ENCODE data around the gene ITPKC.

Gene ITPKC

GRCh38 chr19:40739871-40740703, 23.2 kb downstream of the ITPKC start:
- Histone ChIP-seq H3K4me2 (no peak overlapping the region), H3K4me3 (IDR thresholded peaks at IDR 0.05; ENCODE audit: insufficient read depth, low read depth, low read length) (no peak overlapping the region), H3K36me3 (ENCODE audit: insufficient read depth) (no peaks in the 10 kb centered on the region), H3K4me1 (ENCODE audit: low read depth, poor library complexity, severe bottlenecking) (no peaks in the 10 kb centered on the region), H3K27ac (no peak overlapping the region), H3K79me2 (ENCODE audit: insufficient read depth, low read depth) (no peaks in the 10 kb centered on the region), H2AFZ (ENCODE audit: low read depth) (no peak overlapping the region), H4K20me1 (ENCODE audit: insufficient read depth) (no peaks in the 10 kb centered on the region), H3K9ac (no peak overlapping the region), H3K27me3 (ENCODE audit: insufficient read depth, low read depth) (no peaks in the 10 kb centered on the region)
- no peak for TF ChIP-seq CTCF (conservative IDR thresholded peaks at IDR 0.05; ENCODE audit: low read depth, low read length)

- Histone ChIP-seq H3K36me3 (ENCODE audit: insufficient read depth) (no peaks in the 10 kb centered on the region), H3K9ac (no peak overlapping the region), H3K27me3 (ENCODE audit: insufficient read depth, low read depth) (no peaks in the 10 kb centered on the region), H3K4me2 (no peak overlapping the region), H3K4me1 (ENCODE audit: low read depth, poor library complexity, severe bottlenecking) (no peaks in the 10 kb centered on the region), H3K27ac (no peak overlapping the region), H3K79me2 (ENCODE audit: insufficient read depth, low read depth) (no peaks in the 10 kb centered on the region), H2AFZ (ENCODE audit: low read depth) (no peak overlapping the region), H3K4me3 (IDR thresholded peaks at IDR 0.05; ENCODE audit: insufficient read depth, low read depth, low read length) (no peak overlapping the region), H4K20me1 (ENCODE audit: insufficient read depth) (no peaks in the 10 kb centered on the region)
- no peak for TF ChIP-seq CTCF (conservative IDR thresholded peaks at IDR 0.05; ENCODE audit: low read depth, low read length)
Measured at GRCh38 chr19:40740747-40741146, 23.8 kb downstream of the ITPKC start.

GRCh38 chr19:40741527-40742390, 24.8 kb downstream of the ITPKC start:
- no peak overlapping the region for H3K4me2 ChIP-seq
- no peaks in the 10 kb centered on the region for H3K36me3 ChIP-seq (ENCODE audit: insufficient read depth)
- H3K4me3 ChIP-seq (IDR thresholded peaks at IDR 0.05; ENCODE audit: insufficient read depth, low read depth, low read length): no peak overlapping the region
- H2AFZ ChIP-seq (ENCODE audit: low read depth): no peak overlapping the region
- no peak overlapping the region for H3K9ac ChIP-seq
- H4K20me1 ChIP-seq (ENCODE audit: insufficient read depth): no peaks in the 10 kb centered on the region
- no peaks in the 10 kb centered on the region for H3K79me2 ChIP-seq (ENCODE audit: insufficient read depth, low read depth)
- TF ChIP-seq CTCF (conservative IDR thresholded peaks at IDR 0.05; ENCODE audit: low read depth, low read length): no peak
- no peak overlapping the region for H3K27ac ChIP-seq
- no peaks in the 10 kb centered on the region for H3K4me1 ChIP-seq (ENCODE audit: low read depth, poor library complexity, severe bottlenecking)
- H3K27me3 ChIP-seq (ENCODE audit: insufficient read depth, low read depth): no peaks in the 10 kb centered on the region

GRCh38 chr19:40742477-40742876, 25.6 kb downstream of the ITPKC start:
- no peak for TF ChIP-seq CTCF (conservative IDR thresholded peaks at IDR 0.05; ENCODE audit: low read depth, low read length)
- Histone ChIP-seq H3K79me2 (ENCODE audit: insufficient read depth, low read depth) (no peaks in the 10 kb centered on the region), H2AFZ (ENCODE audit: low read depth) (no peak overlapping the region), H3K4me3 (IDR thresholded peaks at IDR 0.05; ENCODE audit: insufficient read depth, low read depth, low read length) (no peak overlapping the region), H3K27me3 (ENCODE audit: insufficient read depth, low read depth) (no peaks in the 10 kb centered on the region), H4K20me1 (ENCODE audit: insufficient read depth) (no peaks in the 10 kb centered on the region), H3K4me2 (no peak overlapping the region), H3K36me3 (ENCODE audit: insufficient read depth) (no peaks in the 10 kb centered on the region), H3K9ac (no peak overlapping the region), H3K4me1 (ENCODE audit: low read depth, poor library complexity, severe bottlenecking) (no peaks in the 10 kb centered on the region), H3K27ac (no peak overlapping the region)
